ENCODE data around the gene MRPL45. TPM values are rescaled to one million over a fixed set of nuclear protein-coding genes. Genes with fewer than 3 reads are reported as not detected.

The MRPL45 gene
- total and polyA plus RNA-seq, 10 of the 15 experiments (the other 5 are each of a cell fraction or from before 2014, with no cell fraction given): 37.5 to 128 (median 59.6) TPM

DNA sequence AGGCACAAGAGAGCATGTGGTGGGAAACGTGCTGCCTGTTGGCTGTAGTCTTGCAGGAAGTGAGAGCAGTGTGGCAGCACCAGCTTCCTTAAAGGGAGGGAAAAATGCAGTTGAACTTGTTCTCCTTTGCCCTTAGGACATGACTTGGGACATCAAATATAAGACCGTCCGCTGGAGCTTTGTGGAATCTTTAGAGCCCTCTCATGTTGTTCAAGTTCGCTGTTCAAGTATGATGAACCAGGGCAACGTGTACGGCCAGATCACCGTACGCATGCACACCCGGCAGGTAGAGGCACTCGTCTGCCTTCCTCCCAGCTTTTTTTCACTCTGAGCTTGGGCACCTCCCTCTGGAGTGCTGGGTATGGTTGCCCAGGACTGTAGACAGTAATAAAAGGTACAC, 23.5 kb downstream of the MRPL45 start:
- POLR2A ChIA-PET: no interaction called here
- ATAC-seq: no peak
- FAIRE-seq: no peak
- Histone ChIP-seq H3K27ac (ENCODE audit: control insufficient read depth, insufficient read depth) (no peak overlapping the region), H3K4me2 (ENCODE audit: control insufficient read depth, insufficient read depth) (no peak overlapping the region), H2AFZ (ENCODE audit: control insufficient read depth, low read depth, low read length) (no peak overlapping the region), H3K79me2 (ENCODE audit: control insufficient read depth, insufficient read depth, low read length) (no peaks in the 10 kb centered on the region), H3K9me3 (replicated peaks; ENCODE audit: control insufficient read depth, insufficient read depth, low read length) (no peaks in the 10 kb centered on the region; the same call in 2 of the 3 replicates), H3K27me3 (replicated peaks in 1 of 2; ENCODE audit: control insufficient read depth in 2 of 2, insufficient read depth in 2 of 2, low read length in 1 of 2) (no peaks in the 10 kb centered on the region), H4K20me1 (ENCODE audit: control insufficient read depth, insufficient read depth) (no peaks in the 10 kb centered on the region), H3K9ac (ENCODE audit: control insufficient read depth, insufficient read depth, low read length) (no peak overlapping the region), H3K4me1 (ENCODE audit: control insufficient read depth, insufficient read depth, low read length) (no peaks in the 10 kb centered on the region), H3K4me3 (no peak overlapping the region), H3K36me3 (ENCODE audit: control insufficient read depth in 2 of 2, insufficient read depth in 2 of 2, low read length in 1 of 2) (peaks cover 5 to 11% of the 10 kb centered on the region in 2 experiments)
- intact Hi-C loops (cut with micrococcal nuclease; ENCODE audit: unreplicated experiment) (no loop called here), in situ Hi-C loops (cut with MboI) (no loop called here)
- no peak for DNase-seq (ENCODE audit: low read depth, low spot score)
- RAD21 ChIA-PET (ENCODE audit: unreplicated experiment): interaction anchor here (1.6 kb wide), 1 partner anchor 94 kb away, joined by 3 read pairs; no protein-coding TSS in a partner anchor
- CTCF ChIA-PET: interaction anchor here (0.7 to 1.3 kb wide), 3 partner anchors 11 to 17 kb away, joined by 3 to 5 read pairs (median 3); no protein-coding TSS in a partner anchor
- TF ChIP-seq RB1 (IDR thresholded peaks at IDR 0.05; ENCODE audit: borderline replicate concordance) (no peak), BMI1 (IDR thresholded peaks at IDR 0.05; ENCODE audit: borderline replicate concordance) (no peak), SMAD1 (IDR thresholded peaks at IDR 0.05; ENCODE audit: low read depth, partially characterized antibody) (no peak), ZNF592 (IDR thresholded peaks at IDR 0.05) (no peak), EGR1 (IDR thresholded peaks at IDR 0.05; ENCODE audit: borderline replicate concordance in 1 of 2, low read depth in 2 of 2, low read length in 2 of 2) (no peak), LARP7 (IDR thresholded peaks at IDR 0.05) (no peak)
- TF ChIP-seq, protein P1, sequence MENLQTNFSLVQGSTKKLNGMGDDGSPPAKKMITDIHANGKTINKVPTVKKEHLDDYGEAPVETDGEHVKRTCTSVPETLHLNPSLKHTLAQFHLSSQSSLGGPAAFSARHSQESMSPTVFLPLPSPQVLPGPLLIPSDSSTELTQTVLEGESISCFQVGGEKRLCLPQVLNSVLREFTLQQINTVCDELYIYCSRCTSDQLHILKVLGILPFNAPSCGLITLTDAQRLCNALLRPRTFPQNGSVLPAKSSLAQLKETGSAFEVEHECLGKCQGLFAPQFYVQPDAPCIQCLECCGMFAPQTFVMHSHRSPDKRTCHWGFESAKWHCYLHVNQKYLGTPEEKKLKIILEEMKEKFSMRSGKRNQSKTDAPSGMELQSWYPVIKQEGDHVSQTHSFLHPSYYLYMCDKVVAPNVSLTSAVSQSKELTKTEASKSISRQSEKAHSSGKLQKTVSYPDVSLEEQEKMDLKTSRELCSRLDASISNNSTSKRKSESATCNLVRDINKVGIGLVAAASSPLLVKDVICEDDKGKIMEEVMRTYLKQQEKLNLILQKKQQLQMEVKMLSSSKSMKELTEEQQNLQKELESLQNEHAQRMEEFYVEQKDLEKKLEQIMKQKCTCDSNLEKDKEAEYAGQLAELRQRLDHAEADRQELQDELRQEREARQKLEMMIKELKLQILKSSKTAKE (IDR thresholded peaks at IDR 0.05; ENCODE audit: low read depth, poor library complexity, severe bottlenecking): no peak
- BruUV-seq (replicated peaks): no TSS peak
- WGBS (ENCODE audit: insufficient coverage, insufficient replicate concordance, low lambda C conversion rate, missing lambda C conversion rate): 96% methylated on average over 10 of the region's 10 CpGs
- SMC1A ChIA-PET (ENCODE audit: uncharacterized antibody, unreplicated experiment): no interaction called here

Measured in GM12878 (cell line).